T-helper 2 cell treated with Interferon-gamma antibody and Interleukin-4, amounts not matched to agents 100 ng/mL and 5 ng/mL, for 36 hours (primary cell): ENCODE measurements around the gene NEURL4. TPM values are rescaled to one million over a fixed set of nuclear protein-coding genes. Genes with fewer than 3 reads are reported as not detected.

Source experiments
- intact Hi-C: fragments of 100-400 bp; cut with micrococcal nuclease; formaldehyde crosslinking; loops from one replicate; pipeline ENCODE4 v1.15.1; 2023
- total RNA-seq: library from RNA; stranded (reverse); gene quantifications from 2 replicates; pipeline ENCODE4 v1.2.3, GENCODE V29; 2022

The NEURL4 gene
- total RNA-seq, 1 donor from 2014 or later = 38.5 TPM

DNA sequence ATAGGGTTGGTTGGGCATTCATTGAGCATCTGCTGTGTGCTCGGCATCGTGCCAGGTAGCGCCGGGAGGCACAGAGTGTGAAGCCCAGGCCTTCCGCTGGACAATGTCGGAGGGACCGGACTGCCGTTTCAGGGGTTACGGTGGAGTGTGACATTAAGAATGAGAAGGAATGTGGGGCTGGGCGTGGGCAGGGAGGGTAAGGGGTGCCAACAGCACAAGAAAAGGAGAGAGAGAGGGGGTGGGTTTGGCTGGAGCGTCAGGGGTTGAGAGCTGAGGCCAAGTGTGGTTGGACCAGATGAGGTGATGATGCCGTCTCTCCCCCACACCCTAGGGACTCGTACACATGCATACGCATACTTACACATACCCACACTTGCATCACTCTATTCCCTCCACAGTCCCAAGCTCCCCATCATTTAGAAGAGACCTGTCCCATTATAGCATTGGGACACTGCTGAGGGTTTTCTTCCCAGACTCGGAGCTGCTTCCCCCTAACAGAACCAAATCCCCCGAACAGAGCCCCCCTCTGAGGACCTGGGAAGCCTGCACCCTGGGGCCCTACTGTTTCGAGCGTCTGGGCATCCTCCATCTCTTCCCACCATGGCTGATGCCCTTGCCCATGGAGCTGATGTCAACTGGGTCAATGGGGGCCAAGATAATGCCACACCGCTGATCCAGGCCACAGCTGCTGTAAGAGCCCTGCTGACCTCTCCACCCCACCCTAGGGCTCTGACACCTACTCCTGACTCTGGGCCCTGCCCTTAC lies 19.5 kb upstream of the NEURL4 start:
- intact Hi-C loops = no loop called here

DNA sequence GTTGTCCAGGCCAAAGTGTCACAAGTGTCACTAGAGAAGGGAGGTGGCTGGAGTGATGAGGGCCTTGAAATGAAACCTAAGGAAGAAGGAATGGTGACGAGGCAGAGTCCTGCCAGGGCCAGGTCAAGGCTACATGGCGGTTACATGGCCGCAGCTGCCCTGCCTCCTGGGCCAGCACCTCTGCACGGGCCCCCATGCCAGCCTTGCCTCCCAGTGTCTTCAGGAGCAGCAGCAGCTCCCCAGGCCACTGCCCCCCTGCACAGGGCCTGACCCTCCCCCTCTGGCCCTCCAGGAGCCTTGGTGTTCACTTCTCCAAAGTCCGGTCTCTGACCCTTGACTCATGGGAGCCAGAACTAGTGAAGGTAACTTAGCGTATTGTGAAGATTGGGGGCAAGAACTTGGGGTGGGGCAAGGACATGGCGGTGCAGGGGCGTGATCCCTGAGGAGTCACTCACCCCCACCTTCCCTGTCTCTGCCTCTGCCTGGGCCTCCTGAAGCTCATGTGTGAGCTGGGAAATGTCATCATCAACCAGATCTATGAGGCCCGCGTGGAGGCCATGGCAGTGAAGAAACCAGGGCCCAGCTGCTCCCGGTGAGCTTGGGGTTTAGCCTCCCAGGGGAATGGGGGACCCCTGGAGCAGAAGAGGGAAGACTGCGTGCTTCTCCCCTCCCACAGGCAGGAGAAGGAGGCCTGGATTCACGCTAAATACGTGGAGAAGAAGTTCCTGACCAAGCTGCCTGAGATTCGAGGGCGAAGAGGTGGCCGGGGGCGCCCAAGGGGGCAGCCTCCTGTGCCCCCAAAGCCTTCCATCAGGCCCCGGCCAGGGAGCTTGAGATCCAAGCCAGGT lies 18.7 kb upstream of the NEURL4 start:
- intact Hi-C loops = no loop called here

DNA sequence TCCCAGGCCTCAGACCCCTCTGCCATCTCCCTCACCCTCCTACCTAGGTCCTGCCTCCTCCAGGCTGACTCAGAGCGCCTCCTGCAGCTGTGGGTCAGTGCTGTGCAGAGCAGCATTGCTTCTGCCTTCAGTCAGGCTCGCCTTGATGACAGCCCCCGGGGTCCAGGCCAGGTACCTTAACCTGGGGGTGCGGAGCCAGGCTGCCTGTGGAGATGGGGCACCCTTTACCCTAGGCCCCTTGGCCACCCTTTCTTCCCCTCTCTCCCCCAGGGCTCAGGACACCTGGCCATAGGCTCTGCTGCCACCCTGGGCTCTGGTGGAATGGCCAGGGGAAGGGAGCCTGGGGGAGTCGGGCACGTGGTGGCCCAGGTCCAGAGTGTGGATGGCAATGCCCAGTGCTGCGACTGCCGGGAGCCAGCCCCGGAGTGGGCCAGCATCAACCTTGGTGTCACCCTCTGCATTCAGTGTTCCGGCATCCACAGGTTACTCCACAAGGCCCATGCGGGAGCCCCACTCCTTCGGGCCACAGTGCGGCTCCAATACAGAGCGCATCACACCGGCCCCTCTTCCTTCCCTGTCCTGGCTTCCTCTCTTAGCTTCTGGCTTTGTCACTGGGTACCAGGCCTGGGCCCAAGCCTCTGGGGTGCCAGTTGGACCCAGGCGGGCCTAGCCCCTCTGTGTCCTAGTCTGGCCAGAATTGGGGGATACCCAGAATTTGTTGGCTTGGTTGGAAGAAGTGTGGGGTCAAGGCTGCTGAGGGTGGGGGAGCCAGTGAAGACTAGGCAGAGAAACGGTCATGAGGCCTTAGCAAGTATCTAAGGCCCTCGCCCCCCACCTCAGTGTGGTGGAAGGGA lies 17.9 kb upstream of the NEURL4 start:
- intact Hi-C loops = no loop called here

DNA sequence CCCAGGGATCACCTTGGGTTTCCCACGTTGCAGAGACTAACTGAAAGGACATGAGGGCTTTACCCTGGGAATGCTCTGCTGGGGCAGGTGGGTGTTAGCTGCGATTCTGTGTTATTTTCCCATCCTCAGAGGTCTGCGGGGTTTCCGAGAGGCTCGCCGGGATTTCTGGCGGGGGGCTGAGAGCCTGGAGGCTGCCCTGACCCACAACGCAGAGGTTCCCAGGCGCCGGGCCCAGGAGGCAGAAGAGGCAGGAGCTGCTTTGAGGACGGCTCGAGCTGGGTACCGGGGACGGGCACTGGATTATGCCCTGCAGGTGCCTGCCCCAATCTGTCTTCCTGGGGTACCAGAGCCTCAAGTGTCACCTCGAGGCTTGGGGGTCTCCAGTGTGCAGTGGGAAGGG lies 14.1 kb upstream of the NEURL4 start:
- intact Hi-C loops = no loop called here

DNA sequence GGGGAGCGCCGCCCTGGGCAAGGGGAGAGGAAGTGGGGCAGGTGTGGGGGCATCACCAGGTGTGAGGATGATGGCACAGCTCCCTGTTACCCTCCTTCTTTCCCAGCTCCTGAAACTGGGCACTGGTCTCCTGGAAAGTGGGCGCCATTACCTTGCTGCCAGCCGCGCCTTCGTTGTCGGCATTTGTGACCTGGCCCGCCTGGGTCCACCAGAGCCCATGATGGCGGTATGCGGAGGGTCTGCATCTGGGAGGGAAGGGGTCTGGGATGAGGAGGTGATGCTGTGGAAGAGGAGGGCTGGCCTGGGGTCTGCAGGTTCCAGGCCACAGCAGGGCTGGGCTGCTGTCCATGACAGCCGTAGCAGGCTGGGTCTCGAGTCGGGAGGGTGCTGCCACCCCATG lies 12.7 kb upstream of the NEURL4 start:
- intact Hi-C loops = no loop called here

DNA sequence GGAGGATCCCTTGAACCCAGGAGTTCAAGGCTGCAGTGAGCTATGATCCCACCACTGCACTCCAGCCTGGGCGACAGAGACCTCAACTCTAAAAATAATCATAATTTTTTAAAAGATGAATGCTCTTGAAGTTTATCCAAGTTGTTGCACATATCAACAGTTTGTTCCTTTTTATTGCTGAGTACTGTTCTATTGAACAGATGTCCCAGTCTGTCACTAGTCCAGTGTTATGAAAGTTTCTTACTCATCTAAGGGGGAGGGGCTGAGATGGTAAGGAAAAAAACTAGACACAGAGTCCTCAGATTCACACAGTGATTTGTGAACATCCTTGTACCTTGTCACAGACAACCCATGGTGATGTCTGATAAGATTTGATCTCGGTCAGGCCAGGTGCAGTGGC lies 11.0 kb upstream of the NEURL4 start:
- intact Hi-C loops = no loop called here

DNA sequence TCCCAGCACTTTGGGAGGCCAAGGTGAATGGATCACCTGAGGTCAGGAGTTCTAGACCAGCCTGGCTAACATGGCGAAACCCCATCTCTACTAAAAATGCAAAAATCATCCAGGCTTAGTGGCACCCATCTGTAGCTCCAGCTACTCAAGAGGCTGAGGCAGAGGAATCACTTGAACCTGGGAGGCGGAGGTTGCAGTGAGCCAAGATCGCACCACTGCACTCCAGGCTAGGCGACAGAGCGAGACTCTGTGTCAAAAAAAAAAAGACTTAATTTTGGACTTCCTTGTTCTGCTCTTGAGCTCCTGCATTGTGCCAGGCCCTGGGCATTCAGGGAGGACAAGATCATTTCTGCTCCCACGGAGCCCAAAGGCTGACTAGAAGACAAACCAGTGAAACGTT lies 8.5 kb upstream of the NEURL4 start:
- intact Hi-C loops = loop anchor here (2.0 to 10.0 kb wide), 2 partner anchors 13 to 347 kb away; partner anchors contain the start of genes TP53 and WRAP53

DNA sequence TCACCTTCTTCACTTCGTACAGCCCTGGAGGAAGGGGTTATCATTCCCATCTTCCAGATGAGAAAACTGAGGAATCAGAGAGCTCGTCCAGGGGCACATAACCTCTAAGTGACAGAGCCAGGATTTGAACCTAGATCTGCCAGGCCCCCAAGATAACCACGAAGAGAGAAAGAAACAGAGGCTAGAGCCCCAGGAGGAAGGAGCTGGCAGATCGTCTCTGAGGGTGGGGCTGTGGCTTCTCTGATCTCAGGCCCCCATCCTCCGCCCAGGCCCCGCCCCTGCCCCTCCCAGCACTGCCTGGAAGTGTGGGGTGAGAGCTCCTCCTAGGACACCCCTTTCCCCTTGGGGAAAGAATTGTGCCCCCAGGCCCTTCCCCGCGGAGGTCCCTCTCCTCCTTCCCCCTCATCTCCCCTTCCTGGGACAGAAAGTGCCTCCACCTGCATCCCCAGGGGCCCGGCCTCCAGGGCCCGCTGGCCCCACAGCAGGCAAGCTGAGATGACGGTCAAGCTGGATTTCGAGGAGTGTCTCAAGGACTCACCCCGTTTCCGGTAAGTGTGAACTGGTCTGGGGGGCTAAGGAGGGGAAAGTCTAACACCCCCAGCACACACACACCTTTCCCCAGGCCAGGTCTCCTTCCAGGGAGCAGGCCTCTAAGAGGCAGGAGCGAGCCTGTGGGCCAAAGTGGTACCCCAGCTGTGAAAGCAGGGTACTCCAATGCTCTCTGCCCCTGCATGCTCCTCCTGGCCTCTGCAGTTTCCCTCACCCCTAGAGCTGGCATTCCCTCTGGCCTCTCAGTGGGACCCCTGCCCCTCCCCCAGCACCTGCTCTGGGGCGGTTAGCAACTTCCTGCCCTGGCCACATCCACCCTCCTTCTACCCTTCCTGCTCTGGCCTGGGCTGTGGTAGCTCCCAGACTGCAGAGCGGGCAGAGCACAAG lies 7.4 kb upstream of the NEURL4 start, which contains the start of gene ACAP1:
Gene ACAP1 (plus strand): TSS at position 290 of the 936 bp plus-strand sequence. CDS start 206 bp downstream, at position 496.
- intact Hi-C loops = loop anchor here (2.0 to 10.0 kb wide), 2 partner anchors 14 to 348 kb away; partner anchors contain the start of genes TP53 and WRAP53

DNA sequence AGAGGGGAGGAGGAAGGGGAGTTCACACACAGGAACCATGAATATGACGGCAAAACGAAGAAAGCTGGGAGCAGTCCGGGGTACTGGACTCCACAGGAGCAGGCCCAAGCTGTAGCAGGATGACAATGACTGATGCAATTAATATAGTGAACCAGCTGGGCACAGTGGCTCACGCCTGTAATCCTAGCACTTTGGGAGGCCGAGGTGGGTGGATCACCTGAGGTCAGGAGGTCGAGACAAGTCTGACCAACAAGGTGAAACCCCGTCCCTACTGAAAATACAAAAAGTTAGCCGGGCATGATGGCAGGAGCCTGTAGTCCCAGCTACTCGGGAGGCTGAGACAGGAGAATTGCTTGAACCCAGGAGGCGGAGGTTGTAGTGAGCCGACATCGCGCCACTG lies 6.6 kb upstream of the NEURL4 start:
- intact Hi-C loops = loop anchor here (2.0 to 10.0 kb wide), 2 partner anchors 15 to 349 kb away; partner anchors contain the start of genes TP53 and WRAP53

DNA sequence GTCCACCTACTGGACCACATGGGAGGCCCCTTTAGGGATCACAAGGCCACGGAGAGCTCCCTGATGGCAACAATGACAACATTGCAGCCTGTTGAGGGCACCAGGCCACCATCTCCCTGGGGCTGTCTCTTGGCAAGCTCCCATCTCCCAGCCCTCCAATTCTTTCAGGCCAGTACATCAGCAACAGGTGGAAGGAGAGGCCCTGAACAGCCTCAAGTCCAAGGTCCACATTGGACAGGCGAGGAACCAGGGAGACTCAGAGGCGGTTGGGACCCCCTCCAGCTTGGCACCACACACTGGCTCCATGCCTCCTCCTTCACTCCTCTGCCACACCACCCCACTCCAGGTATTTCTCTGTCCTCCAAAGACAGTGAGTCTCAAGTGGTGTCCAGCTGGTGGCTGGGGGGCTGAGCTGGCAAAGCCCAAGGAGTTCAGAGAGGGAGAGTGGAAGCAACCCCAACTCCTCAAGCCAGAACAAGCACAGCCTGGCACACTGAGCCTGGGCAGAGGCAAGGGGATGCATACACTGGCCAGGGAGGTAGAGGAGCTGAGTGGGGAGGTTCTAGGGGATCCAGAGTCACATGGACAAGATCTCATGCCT lies 5.9 kb upstream of the NEURL4 start:
- intact Hi-C loops = loop anchor here (10.0 kb wide), 1 partner anchor 350 kb away; the partner anchor contains the start of genes TP53 and WRAP53

DNA sequence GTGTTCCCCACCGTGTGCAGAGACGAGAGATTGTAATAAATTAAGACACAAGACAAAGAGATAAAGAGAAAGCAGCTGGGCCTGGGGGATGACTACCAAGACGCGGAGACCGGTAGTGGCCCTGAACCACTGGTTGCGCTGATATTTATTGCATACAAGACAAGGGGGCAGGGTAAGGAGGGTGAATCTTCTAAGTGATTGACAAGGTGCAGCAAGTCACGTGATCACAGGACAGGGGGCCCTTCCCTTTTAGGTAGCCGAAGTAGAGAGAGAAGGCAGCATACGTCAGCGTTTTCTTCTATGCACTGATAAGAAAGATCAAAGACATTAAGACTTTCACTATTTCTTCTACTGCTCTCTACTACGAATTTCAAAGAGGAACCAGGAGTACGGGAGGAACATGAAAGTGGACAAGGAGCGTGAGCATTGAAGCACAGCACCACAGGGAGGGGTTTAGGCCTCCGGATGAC lies 3.5 kb upstream of the NEURL4 start:
- intact Hi-C loops = loop anchor here (10.0 kb wide), 1 partner anchor 352 kb away; the partner anchor contains the start of genes TP53 and WRAP53

DNA sequence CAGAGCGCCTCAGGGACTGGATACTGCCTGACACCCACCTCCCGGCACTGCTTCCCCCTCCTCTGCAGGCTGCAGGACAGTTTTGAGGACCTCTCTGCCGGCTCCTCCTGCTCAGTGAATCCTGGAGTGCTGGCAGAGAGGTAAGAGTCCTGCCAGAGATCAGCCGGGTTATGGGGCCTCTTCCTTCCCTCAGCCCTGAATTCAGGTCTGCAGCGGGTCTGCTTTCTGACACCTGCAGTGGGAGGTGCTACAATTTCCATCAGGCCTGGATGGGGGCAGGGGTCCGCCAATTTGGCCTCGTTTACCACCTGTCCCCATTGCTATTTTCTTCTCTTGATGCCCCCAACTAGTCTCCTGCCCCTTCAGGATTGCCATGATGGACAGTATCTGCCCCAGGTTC lies 3.0 kb upstream of the NEURL4 start:
- intact Hi-C loops = loop anchor here (10.0 kb wide), 1 partner anchor 353 kb away; the partner anchor contains the start of genes TP53 and WRAP53

DNA sequence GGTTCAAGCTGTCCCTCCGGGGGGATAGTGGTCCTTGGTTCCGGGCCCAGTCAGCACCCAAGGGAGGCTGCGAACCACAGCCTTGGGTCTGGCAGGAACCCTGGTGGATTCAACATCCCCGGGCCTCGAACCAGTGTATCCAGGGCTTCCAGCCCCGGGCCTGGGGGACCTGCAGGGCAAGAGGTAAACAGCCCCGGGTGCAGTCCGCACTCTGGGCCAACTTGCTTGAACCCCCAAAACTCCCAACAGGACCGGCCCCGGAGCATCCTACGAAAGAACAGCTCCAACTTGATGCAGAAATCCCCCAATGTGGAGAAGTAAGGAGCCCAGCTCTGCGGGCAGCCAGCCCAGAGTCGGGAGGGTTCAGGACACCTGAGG lies 1.5 kb upstream of the NEURL4 start:
- intact Hi-C loops = loop anchor here (10.0 kb wide), 1 partner anchor 354 kb away; the partner anchor contains the start of genes TP53 and WRAP53

DNA sequence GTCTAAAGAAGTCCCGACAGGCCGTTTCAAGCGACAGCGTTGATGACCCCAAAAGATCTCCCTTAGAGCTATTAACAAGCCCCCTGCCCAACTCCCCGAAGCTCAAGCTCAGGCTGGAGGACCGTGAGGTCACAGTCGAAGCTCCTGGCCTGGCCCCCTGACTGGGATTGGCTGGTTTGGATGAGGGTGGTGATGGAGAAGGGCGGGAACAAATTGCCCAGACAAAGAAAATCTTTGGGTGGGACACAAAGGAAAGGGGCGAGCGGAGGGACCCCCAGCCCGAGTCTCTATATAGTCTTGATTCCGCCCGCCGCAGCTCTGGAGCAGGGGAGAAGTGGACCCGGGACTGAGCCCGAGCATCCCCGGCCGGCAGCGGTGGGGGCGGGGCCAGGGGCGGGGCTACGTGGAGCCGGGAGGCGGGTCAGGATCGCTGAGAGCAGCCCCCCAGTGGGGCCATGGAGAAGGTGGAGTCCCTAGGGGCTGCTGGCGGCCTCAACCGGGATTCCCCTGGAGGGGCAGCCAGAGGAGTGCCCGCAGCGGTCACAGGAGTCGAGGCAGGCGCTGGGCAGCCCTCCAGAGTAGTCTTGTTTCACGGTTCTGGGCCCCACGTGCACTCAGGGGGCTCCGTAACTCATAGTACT lies 982 bp upstream of the NEURL4 start:
- intact Hi-C loops = loop anchor here (1.0 to 10.0 kb wide), 5 partner anchors 15 to 355 kb away; partner anchors contain the start of genes FGF11, GPS2, TMEM102 and TP53

DNA sequence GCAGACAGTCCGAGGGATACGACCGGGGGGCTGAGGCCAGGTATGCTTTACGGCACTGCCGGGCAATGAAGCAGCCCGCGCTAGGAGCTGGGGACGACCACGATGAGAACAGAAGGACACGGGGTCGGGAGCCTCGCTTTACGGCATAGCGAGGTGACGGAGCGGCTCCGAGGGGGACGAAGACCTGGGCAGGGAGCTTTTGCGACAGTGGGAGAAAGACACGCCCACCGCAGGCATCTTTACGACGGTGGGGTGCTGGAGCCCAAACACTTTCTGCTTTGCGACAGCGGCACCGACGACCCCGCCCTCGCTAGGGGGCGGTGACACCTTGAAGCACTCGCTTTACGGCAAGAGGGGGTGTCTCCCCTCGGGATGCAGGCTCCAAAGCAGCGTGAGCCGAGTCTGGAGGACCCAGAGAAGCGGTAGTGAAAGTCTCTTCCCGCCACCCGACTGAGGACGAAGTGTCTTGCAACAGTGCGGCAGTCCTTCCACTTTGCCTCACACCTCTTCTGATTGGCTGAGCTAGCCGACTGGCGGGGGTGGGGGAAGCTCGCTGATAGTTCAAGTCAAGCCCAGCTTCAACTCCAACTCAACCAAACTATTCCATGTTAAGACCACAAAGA lies 350 bp upstream of the NEURL4 start:
- intact Hi-C loops = loop anchor here (1.0 to 5.0 kb wide), 4 partner anchors 15 to 108 kb away; partner anchors contain the start of genes FGF11, GPS2 and TMEM102

DNA sequence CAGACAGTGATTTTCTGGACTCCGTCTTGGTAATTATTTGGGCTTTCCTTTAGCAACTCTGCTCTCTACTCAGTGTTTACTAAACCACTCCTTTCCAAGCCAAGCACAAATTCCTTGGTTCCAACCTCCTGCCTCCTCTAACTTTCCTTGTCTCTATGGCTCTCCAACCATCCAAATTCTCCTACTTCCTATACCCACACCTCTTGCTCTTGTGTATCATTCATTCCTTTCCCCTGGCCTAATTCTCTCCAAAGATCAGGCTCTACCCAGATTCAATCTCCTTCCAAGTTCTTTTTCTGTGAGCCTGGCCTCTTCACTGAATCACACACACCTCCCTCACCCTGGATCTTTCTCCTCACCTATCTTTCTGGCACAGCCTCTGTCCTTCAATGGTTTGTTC lies 1.1 kb downstream of the NEURL4 start:
- intact Hi-C loops = loop anchor here (2.0 to 5.0 kb wide), 3 partner anchors 13 to 109 kb away; partner anchors contain the start of genes FGF11, GPS2 and TMEM102

DNA sequence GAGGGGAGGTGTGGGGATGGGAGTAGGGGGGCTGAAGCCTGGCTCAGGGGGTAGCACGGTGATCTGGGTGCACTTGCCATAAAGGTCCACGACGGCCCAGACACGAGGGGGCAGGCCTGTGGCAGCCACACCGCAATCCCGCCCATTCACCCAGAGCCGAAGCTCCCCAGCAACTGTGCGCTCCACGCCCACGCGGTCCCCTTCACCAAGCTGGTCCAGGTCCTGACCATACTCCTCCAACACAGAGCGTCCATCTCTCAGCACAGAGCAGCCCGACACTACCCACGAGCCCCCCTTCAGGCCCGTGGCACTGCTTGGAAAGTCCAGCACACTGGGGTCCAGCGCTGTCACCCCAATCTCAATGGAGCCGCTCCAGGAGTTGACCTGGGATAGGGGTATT lies 1.6 kb downstream of the NEURL4 start:
- intact Hi-C loops = loop anchor here (5.0 kb wide), 1 partner anchor 110 kb away; the partner anchor contains the start of genes FGF11 and TMEM102

DNA sequence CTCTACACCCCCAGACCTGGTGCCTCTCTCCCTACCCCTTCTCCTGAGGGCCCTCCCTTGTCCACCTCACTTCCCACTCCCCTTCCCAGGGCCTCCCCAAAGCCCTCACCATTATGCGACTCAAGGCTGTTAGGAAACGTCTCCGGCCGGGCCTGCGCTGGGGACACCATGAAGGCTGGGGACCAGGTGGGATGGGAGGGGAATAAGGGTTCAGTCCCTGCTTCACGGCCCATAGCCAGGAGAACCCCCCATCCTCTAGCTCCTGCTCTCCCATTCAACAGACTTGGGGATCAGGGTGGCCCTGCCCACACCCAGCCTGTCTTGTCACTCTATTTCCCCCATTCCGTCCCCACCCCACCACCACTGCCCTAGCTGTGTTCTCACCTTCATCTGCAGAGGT lies 2.1 kb downstream of the NEURL4 start:
- intact Hi-C loops = loop anchor here (5.0 kb wide), 1 partner anchor 110 kb away; the partner anchor contains the start of genes FGF11 and TMEM102
